Keratinocyte (primary cell): ENCODE data around the gene RYR1. TPM values are rescaled to one million over a fixed set of nuclear protein-coding genes. Genes with fewer than 3 reads are reported as not detected.

Experiments
- DNase-seq: peaks from one replicate; pipeline ENCODE4 v3.0.0-alpha.2; 2011; ENCODE audit warnings: low read depth, missing footprints, low spot score
- FAIRE-seq: peaks from 2 replicates; lab custom pipeline; 2011; peaks lifted over from hg19 to GRCh38; lab: Jason Lieb, UNC
- H2AFZ ChIP-seq: 2 replicates; pipeline ENCODE4 v1.6.0; 2012; ENCODE audit warnings: low read length, control low read depth, inconsistent platforms; ENCODE audit not compliant: control insufficient read depth
- H3K27ac ChIP-seq: 2 replicates; pipeline ENCODE4 v1.5.1; 2011; ENCODE audit warnings: low read length; ENCODE audit not compliant: control insufficient read depth, insufficient read depth
- H3K27me3 ChIP-seq: 3 replicates; pipeline ENCODE4 v1.6.0; 2011; ENCODE audit warnings: low read length; ENCODE audit not compliant: control insufficient read depth, insufficient read depth; ENCODE audit errors: extremely low read depth
- H3K36me3 ChIP-seq, 2 experiments: 2 replicates in 1 of 2; 3 replicates in 1 of 2; pipeline ENCODE4 v1.5.1; 2011; ENCODE audit warnings: low read length in 2 of 2, mild to moderate bottlenecking in 1 of 2; ENCODE audit not compliant: control insufficient read depth in 2 of 2, insufficient read depth in 2 of 2; ENCODE audit errors: extremely low read depth in 1 of 2
- H3K4me1 ChIP-seq: 3 replicates; pipeline ENCODE4 v1.5.1; 2011; ENCODE audit warnings: low read length; ENCODE audit not compliant: control insufficient read depth, insufficient read depth; ENCODE audit errors: extremely low read depth
- H3K4me2 ChIP-seq: 3 replicates; pipeline ENCODE4 v1.6.0; 2011; ENCODE audit warnings: low read depth, low read length; ENCODE audit not compliant: control insufficient read depth, insufficient read depth; ENCODE audit errors: extremely low read depth
- H3K4me3 ChIP-seq, 3 experiments: fragments of 200-600 bp in 1 of 3; sonication (generic) in 1 of 3; 2 replicates in 2 of 3; 3 replicates in 1 of 3; pipeline ENCODE4 v1.5.1; 2011 to 2016; ENCODE audit warnings: low read length in 3 of 3, mild to moderate bottlenecking in 3 of 3, control low read depth in 2 of 3, inconsistent platforms in 1 of 3, low read depth in 1 of 3, mixed read lengths in 1 of 3, mixed run types in 1 of 3, moderate library complexity in 1 of 3; ENCODE audit not compliant: control insufficient read depth in 2 of 3, insufficient read depth in 2 of 3; ENCODE audit errors: extremely low read depth in 1 of 3
- H3K79me2 ChIP-seq: 2 replicates; pipeline ENCODE4 v1.6.0; 2012; ENCODE audit warnings: low read length; ENCODE audit not compliant: control insufficient read depth, insufficient read depth
- H3K9ac ChIP-seq: 3 replicates; pipeline ENCODE4 v1.6.0; 2011; ENCODE audit warnings: low read length; ENCODE audit not compliant: control insufficient read depth, insufficient read depth; ENCODE audit errors: extremely low read depth
- H3K9me1 ChIP-seq: 3 replicates; pipeline ENCODE4 v1.6.0; 2011; ENCODE audit warnings: low read length; ENCODE audit not compliant: control insufficient read depth, insufficient read depth; ENCODE audit errors: extremely low read depth
- H3K9me3 ChIP-seq: 2 replicates; pipeline ENCODE4 v1.5.1; 2012; ENCODE audit warnings: low read depth, low read length; ENCODE audit not compliant: control insufficient read depth
- H4K20me1 ChIP-seq: 3 replicates; pipeline ENCODE4 v1.6.0; 2011; ENCODE audit warnings: low read length; ENCODE audit not compliant: control insufficient read depth, insufficient read depth; ENCODE audit errors: extremely low read depth
- EZH2 ChIP-seq: IDR thresholded peaks from one replicate; pipeline ENCODE4 v1.6.1; 2012; ENCODE audit warnings: inconsistent platforms, mild to moderate bottlenecking, low read length, moderate library complexity
- dilution Hi-C: fragments of 300-500 bp; cut with MboI; formaldehyde crosslinking; loops from one replicate; pipeline ENCODE4 v1.7.0; 2020; ENCODE audit warnings: low sequenced_read_pairs; ENCODE audit not compliant: extremely low pct_ligation_motif_present
- polyA plus RNA-seq, 5 experiments: library from polyadenylated mRNA; depleted of rRNA in 3 of 5; stranded (reverse) in 3 of 5; stranded (forward) in 1 of 5; unstranded in 1 of 5; fragments of >200 nt; gene quantifications; 1 replicate in 1 of 5; 2 replicates in 3 of 5; 3 replicates in 1 of 5; pipeline versions ENCODE4 v1.2.1 to v1.2.3, GENCODE V29; 2011 to 2012; ENCODE audit warnings: missing spikeins in 2 of 5, low read depth in 1 of 5, low replicate concordance in 1 of 5
- TF ChIP-seq, protein P1 (sequence below), 3 experiments: IDR thresholded peaks in 1 of 3; conservative IDR thresholded peaks in 1 of 3; optimal IDR thresholded peaks in 1 of 3; 2 replicates in 2 of 3; 3 replicates in 1 of 3; pipeline versions ENCODE3 to v1.5.1; 2011; ENCODE audit warnings: low read length in 3 of 3, mild to moderate bottlenecking in 3 of 3, moderate library complexity in 2 of 3, control low read depth in 1 of 3, inconsistent platforms in 1 of 3; ENCODE audit not compliant: insufficient read depth in 2 of 3; ENCODE audit errors: extremely low read depth in 1 of 3

The RYR1 gene
- polyA plus RNA-seq, 1 donor (not counting 4 experiments of a cell fraction or from before 2014, with no cell fraction given) = 0.41 TPM

DNA sequence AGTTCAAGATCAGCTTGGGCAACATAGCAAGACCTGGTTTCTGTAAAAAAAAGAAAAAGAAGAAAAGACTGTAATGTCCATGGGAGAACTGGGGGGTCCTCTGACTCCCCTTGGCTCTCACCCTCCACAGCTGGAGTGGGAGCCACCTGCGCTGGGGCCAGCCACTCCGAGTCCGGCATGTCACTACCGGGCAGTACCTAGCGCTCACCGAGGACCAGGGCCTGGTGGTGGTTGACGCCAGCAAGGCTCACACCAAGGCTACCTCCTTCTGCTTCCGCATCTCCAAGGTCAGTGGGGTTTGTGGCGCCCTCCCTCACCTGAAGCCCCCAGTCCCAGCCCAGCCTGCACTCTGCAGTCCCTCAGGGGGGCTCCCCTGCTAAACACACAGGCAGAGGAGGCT, 14.7 kb downstream of the RYR1 start:
- TF ChIP-seq, protein P1, sequence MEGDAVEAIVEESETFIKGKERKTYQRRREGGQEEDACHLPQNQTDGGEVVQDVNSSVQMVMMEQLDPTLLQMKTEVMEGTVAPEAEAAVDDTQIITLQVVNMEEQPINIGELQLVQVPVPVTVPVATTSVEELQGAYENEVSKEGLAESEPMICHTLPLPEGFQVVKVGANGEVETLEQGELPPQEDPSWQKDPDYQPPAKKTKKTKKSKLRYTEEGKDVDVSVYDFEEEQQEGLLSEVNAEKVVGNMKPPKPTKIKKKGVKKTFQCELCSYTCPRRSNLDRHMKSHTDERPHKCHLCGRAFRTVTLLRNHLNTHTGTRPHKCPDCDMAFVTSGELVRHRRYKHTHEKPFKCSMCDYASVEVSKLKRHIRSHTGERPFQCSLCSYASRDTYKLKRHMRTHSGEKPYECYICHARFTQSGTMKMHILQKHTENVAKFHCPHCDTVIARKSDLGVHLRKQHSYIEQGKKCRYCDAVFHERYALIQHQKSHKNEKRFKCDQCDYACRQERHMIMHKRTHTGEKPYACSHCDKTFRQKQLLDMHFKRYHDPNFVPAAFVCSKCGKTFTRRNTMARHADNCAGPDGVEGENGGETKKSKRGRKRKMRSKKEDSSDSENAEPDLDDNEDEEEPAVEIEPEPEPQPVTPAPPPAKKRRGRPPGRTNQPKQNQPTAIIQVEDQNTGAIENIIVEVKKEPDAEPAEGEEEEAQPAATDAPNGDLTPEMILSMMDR (optimal IDR thresholded peaks at IDR 0.05 in 1 of 3, IDR thresholded peaks at IDR 0.05 in 1 of 3, conservative IDR thresholded peaks at IDR 0.05 in 1 of 3; ENCODE audit: extremely low read depth in 1 of 3, insufficient read depth in 2 of 3, low read length in 3 of 3) = no peak
- no peak for TF ChIP-seq EZH2
- Histone ChIP-seq H3K27ac (no peak overlapping the region), H3K27me3 (no peaks in the 10 kb centered on the region), H4K20me1 (no peaks in the 10 kb centered on the region), H3K9me1 (no peaks in the 10 kb centered on the region), H3K36me3 (no peaks in the 10 kb centered on the region), H3K9ac (no peak overlapping the region), H2AFZ (no peak overlapping the region), H3K9me3 (no peaks in the 10 kb centered on the region), H3K4me1 (no peaks in the 10 kb centered on the region), H3K79me2 (no peaks in the 10 kb centered on the region), H3K4me2 (no peak overlapping the region), H3K4me3 (no peak overlapping the region)
- dilution Hi-C loops = no loop called here
- DNase-seq (no peak), FAIRE-seq (no peak)

DNA sequence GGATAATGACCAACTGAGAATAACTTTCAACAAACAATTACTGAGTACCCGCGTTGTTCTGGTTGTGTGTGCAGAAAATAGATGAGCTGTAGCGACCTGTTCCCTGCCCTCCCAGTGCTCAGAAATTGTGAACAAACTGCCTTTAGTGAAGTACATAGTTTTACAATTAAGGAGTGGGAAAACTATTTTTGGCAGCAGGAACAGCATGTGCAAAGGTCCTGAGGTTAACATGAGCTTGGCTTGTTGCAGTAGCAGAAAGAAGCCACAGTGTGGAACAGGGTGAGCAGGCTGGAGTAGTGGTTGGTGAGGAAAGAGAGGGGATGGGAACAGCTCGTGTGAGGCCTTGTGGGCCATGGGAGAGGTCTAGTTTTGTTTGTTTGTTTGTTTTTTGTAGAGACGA, 16.0 kb downstream of the RYR1 start:
- Histone ChIP-seq H3K9me1 (no peaks in the 10 kb centered on the region), H3K4me2 (no peak overlapping the region), H2AFZ (no peak overlapping the region), H3K4me1 (no peaks in the 10 kb centered on the region), H3K27me3 (no peaks in the 10 kb centered on the region), H3K9ac (no peak overlapping the region), H3K4me3 (no peak overlapping the region), H3K36me3 (no peaks in the 10 kb centered on the region), H4K20me1 (no peaks in the 10 kb centered on the region), H3K9me3 (no peaks in the 10 kb centered on the region), H3K79me2 (no peaks in the 10 kb centered on the region), H3K27ac (no peak overlapping the region)
- FAIRE-seq (no peak), DNase-seq (no peak)
- dilution Hi-C loops = no loop called here
- no peak for TF ChIP-seq EZH2
- TF ChIP-seq, protein P1 (optimal IDR thresholded peaks at IDR 0.05 in 1 of 3, IDR thresholded peaks at IDR 0.05 in 1 of 3, conservative IDR thresholded peaks at IDR 0.05 in 1 of 3; ENCODE audit: extremely low read depth in 1 of 3, insufficient read depth in 2 of 3, low read length in 3 of 3) = no peak
